Subcutaneous abdominal adipose tissue (tissue), 5 donors: ENCODE data around the gene ZNF80.
"Not testable (repeated sequence)": the region's sequence is repeated elsewhere in the genome, so short reads cannot be mapped to it uniquely, and the experiment has no call there.

Source experiments
- H3K27ac ChIP-seq: one replicate; pipeline ENCODE4 v1.7.0; 2013; ENCODE audit warnings: low read depth, mild to moderate bottlenecking, inconsistent platforms, low read length, moderate library complexity
- H3K27me3 ChIP-seq, 5 donors: one replicate each; pipeline ENCODE4 v1.7.0; 2013; ENCODE audit warnings: low read length in 5 of 5, inconsistent platforms in 1 of 5; ENCODE audit not compliant: control insufficient read depth in 5 of 5, insufficient read depth in 4 of 5
- H3K36me3 ChIP-seq, 5 donors: one replicate each; pipeline ENCODE4 v1.7.0; 2013; ENCODE audit warnings: low read length in 5 of 5; ENCODE audit not compliant: control insufficient read depth in 5 of 5, insufficient read depth in 5 of 5
- H3K4me1 ChIP-seq, 5 donors: one replicate each; pipeline ENCODE4 v1.7.0; 2013; ENCODE audit warnings: low read length in 5 of 5, mild to moderate bottlenecking in 3 of 5, moderate library complexity in 1 of 5; ENCODE audit not compliant: control insufficient read depth in 5 of 5, insufficient read depth in 5 of 5
- H3K4me3 ChIP-seq, 5 donors: one replicate each; pipeline ENCODE4 v1.7.0; 2013; ENCODE audit warnings: low read length in 5 of 5, low read depth in 1 of 5
- H3K9ac ChIP-seq, 5 donors: one replicate each; pipeline ENCODE4 v1.7.0; 2013; ENCODE audit warnings: low read length in 5 of 5, mild to moderate bottlenecking in 4 of 5, moderate library complexity in 3 of 5
- H3K9me3 ChIP-seq, 5 donors: one replicate each; pipeline ENCODE4 v1.7.0; 2013; ENCODE audit warnings: low read length in 5 of 5; ENCODE audit not compliant: control insufficient read depth in 5 of 5
- donor health status: healthy.
- donor health status: healthy.
- donor health status: healthy.
- donor health status: healthy.
- donor health status: healthy.

ZNF80 gene

DNA sequence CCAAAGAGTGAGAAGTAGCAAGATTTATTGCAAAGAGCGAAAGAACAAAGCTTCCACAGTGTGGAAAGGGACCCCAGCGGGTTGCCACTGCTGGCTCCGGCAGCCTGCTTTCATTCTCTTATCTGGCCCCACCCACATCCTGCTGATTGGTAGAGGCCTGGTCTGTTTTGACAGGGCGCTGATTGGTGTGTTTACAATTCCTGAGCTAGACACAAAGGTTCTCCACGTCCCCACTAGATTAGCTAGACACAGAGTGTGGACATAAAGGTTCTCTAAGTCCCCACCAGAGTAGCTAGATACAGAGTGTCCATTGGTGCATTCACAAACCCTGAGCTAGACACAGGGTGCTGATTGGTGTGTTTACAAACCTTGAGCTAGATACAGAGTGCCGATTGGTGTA, at the start of gene ZNF80:
Gene ZNF80, minus strand, starts transcription at position 101 of the 400 bp plus-strand sequence. CDS start 504 bp downstream, outside the sequence.
- H3K9me3 ChIP-seq, H3K4me1 ChIP-seq, H3K36me3 ChIP-seq, H3K4me3 ChIP-seq, H3K27ac ChIP-seq, H3K27me3 ChIP-seq: not testable (repeated sequence)
- peak within 1 kb of the TSS in 1 of 5 donors; percentile 28 for H3K9ac ChIP-seq

DNA sequence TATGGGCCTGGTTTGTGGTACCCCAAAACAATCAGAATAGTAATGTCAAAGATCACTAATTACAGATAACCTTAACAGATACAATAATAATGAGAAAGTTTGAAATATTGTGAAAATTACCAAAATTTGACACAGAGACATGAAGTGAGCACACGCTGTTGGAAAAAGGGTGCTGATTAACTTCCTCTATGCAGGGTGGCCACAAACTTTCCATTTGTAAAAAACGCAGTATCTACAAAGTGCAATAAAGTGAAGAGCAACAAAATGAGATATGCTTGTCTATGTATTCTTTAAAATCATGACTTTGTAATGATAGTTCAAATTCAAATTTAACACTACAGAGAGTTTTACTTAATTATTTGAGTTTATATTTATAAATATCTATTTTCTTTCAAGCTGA, 48.9 kb upstream of the ZNF80 start:
- Histone ChIP-seq H3K27me3 (peaks cover 0 to 3% (median 0%) of the 10 kb centered on the region in 5 donors), H3K4me1 (peaks cover 0 to 2% (median 0%) of the 10 kb centered on the region in 5 donors), H3K9me3 (no peaks in the 10 kb centered on the region), H3K4me3 (no peak overlapping the region), H3K27ac (no peak overlapping the region), H3K9ac (no peak overlapping the region), H3K36me3 (no peaks in the 10 kb centered on the region)

DNA sequence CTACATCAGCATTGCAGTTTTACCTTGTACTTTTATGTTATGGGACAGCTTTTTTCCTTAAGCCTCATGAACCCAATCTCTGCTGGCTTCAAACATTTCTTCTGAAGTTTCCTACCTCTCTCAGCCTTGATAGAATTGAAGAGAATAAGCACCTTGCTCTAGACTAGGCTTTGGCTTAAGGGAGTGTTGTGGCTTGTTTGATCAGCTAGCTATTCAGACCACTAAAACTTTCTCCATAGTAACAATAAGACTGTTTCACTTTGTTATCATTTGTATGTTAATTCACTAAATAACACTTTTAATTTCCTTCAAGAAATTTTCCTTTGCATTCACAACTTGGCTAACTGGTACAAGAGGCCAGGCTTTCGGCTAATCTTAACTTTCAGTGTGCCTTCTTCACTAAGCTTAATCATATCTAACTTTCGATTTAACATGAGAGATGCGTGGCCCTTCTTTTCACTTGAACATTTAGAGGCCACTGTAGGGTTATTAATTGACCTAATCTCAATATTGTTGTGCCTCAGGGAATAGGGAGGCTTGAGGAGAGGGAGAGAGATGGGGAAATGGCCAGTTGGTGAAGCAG, 48.4 kb upstream of the ZNF80 start:
- Histone ChIP-seq H3K9ac (no peak overlapping the region), H3K4me3 (no peak overlapping the region), H3K36me3 (no peaks in the 10 kb centered on the region), H3K27me3 (no peaks in the 10 kb centered on the region), H3K9me3 (no peaks in the 10 kb centered on the region), H3K27ac (no peak overlapping the region), H3K4me1 (no peaks in the 10 kb centered on the region)

DNA sequence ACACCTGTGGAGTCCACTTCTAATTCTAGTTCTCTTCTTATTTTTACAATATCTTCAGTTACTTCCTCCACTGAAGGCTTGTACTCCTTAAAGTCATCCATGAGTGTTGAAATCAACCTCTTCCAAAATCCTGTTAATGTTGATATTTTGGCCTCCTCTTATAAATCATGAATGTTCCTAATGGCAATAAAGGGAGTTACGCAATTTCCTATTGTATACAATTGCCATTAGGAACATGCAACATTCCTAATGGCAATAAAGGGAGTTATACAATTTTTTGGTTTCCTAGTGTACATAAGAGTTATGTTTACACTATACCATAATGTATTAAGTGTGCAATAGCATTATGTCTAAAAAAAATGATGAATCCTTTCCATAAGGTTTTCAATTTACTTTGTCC, 47.3 kb upstream of the ZNF80 start:
- Histone ChIP-seq H3K27ac (no peak overlapping the region), H3K4me1 (no peaks in the 10 kb centered on the region), H3K9ac (no peak overlapping the region), H3K27me3 (no peaks in the 10 kb centered on the region), H3K36me3 (no peaks in the 10 kb centered on the region), H3K9me3 (no peaks in the 10 kb centered on the region), H3K4me3 (no peak overlapping the region)

DNA sequence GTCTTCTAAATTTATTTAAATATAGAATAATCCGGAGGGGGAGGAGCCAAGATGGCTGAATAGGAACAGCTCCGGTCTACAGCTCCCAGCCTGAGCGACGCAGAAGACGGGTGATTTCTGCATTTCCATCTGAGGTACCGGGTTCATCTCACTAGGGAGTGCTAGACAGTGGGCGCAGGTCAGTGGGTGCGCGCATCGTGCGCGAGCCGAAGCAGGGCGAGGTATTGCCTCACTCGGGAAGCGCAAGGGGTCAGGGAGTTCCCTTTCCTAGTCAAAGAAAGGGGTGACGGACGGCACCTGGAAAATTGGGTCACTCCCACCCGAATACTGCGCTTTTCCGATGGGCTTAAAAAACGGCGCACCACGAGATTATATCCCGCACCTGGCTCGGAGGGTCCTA, 39.5 kb upstream of the ZNF80 start:
- H3K4me1 ChIP-seq, H3K36me3 ChIP-seq, H3K27me3 ChIP-seq, H3K27ac ChIP-seq, H3K9me3 ChIP-seq, H3K4me3 ChIP-seq, H3K9ac ChIP-seq: not testable (repeated sequence)

DNA sequence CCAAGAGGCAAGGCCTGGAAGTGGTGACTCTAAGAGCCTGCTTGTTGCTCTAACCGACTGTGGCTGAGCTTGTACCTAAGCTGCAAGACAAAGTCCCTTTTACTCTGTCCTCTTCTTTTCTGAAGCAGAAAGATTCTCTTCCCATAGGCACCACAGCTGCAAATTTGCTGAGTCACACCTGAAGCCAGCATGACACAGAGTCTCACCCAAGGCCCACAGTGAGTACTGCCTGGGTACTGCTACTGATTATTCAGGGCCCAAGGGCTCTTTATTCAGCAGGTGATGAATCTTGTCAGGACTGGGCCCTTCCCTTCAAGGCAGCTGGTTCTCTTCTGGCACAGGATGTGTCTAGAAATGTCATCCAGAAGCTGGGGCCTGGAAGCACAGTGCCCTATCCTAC, 37.6 kb upstream of the ZNF80 start:
- no peaks in the 10 kb centered on the region for H3K4me1 ChIP-seq
- H3K9me3 ChIP-seq: peaks cover 0 to 4% (median 3%) of the 10 kb centered on the region in 5 donors
- H3K27me3 ChIP-seq: no peaks in the 10 kb centered on the region
- H3K27ac ChIP-seq: no peak overlapping the region
- H3K4me3 ChIP-seq: no peak overlapping the region
- H3K9ac ChIP-seq: no peak overlapping the region
- H3K36me3 ChIP-seq: no peaks in the 10 kb centered on the region

DNA sequence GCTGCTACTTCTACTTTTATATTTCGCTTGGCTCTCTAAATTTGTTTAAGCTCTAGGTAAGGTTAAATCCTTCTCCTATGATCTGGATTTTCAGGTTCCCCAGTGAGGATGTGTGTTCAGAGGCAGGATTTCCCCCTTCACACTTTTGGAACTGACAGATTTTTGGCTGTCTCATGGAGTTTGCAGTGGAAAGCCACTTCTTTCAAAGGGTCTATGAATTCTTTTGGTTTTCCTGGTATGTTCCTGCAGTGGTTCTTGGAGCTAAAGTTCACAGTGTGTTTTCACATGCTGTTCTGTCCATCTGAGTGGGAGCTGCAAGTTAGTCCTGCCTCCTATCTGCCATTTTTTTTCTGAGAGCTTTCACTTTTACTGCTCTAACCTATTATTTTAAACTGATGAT, 34.9 kb upstream of the ZNF80 start:
- no peak overlapping the region for H3K27ac ChIP-seq
- H3K4me1 ChIP-seq: no peaks in the 10 kb centered on the region
- no peaks in the 10 kb centered on the region for H3K36me3 ChIP-seq
- peaks cover 2 to 10% (median 4%) of the 10 kb centered on the region in 5 donors for H3K9me3 ChIP-seq
- no peak overlapping the region for H3K9ac ChIP-seq
- H3K27me3 ChIP-seq: no peaks in the 10 kb centered on the region
- no peak overlapping the region for H3K4me3 ChIP-seq

DNA sequence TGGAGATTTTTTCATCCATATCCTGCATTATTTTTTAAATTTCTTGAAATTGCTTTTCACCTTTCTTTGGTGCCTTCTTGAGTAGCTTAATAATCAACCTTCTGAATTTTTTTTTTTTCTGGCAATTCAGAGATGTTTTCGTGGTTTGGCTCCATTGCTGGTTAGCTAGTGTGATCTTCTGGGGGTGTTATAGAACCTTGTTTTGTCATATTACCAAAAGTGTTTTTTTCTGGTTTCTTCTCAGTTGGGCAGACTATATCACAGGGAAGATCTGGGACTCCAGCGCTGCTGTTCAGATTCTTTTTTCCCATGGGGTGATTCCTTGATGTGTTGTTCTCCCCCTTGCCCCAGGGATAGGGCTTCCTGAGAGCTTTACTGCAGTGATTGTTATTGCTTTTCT, 32.6 kb upstream of the ZNF80 start:
- Histone ChIP-seq H3K9me3 (peaks cover 2 to 10% (median 4%) of the 10 kb centered on the region in 5 donors), H3K4me3 (no peak overlapping the region), H3K9ac (no peak overlapping the region), H3K27ac (no peak overlapping the region), H3K4me1 (no peaks in the 10 kb centered on the region), H3K36me3 (no peaks in the 10 kb centered on the region), H3K27me3 (no peaks in the 10 kb centered on the region)

DNA sequence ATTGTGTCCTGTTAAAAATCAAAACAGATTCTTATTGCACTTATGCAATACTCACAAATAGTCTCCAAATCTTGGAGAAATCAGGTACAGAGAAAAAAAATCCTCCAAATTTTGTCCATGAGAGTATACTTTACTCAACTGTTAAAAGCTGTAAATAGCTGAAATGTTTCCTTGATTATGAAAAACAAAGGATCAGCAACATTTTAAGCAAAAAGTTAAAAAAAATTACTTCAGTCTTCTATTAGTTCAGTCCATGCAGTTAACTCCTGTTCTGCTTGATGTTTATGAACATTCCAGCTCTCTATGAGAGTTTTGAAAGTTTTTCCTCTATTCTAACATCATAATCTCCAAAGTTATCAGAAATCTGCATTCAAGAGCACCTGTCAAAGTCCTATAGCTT, 22.8 kb upstream of the ZNF80 start:
- Histone ChIP-seq H3K27me3 (no peaks in the 10 kb centered on the region), H3K9ac (no peak overlapping the region), H3K9me3 (peaks cover 0 to 5% (median 3%) of the 10 kb centered on the region in 5 donors), H3K36me3 (no peaks in the 10 kb centered on the region), H3K4me3 (no peak overlapping the region), H3K27ac (no peak overlapping the region), H3K4me1 (no peaks in the 10 kb centered on the region)

DNA sequence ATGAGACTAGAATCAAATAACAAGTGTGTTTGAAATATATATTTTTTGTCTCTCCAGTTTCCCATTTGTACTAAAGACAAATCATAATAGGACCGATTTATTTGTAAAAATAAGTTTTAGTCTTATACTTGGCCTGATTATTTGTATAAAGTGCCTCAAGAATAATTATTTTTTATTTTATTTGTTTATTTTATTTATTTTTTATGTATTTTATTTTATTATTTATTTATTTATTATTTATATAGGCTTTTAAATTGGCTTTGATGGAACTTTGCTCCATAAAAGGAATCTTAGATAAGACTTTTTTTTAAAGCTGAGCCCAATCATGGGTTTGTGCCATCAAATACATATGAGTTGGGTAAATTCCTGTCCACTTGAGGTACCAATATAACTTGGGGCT, 22.2 kb upstream of the ZNF80 start:
- peaks cover 0 to 5% (median 3%) of the 10 kb centered on the region in 5 donors for H3K9me3 ChIP-seq
- no peaks in the 10 kb centered on the region for H3K36me3 ChIP-seq
- no peak overlapping the region for H3K9ac ChIP-seq
- H3K4me1 ChIP-seq: no peaks in the 10 kb centered on the region
- no peaks in the 10 kb centered on the region for H3K27me3 ChIP-seq
- no peak overlapping the region for H3K4me3 ChIP-seq
- H3K27ac ChIP-seq: no peak overlapping the region

DNA sequence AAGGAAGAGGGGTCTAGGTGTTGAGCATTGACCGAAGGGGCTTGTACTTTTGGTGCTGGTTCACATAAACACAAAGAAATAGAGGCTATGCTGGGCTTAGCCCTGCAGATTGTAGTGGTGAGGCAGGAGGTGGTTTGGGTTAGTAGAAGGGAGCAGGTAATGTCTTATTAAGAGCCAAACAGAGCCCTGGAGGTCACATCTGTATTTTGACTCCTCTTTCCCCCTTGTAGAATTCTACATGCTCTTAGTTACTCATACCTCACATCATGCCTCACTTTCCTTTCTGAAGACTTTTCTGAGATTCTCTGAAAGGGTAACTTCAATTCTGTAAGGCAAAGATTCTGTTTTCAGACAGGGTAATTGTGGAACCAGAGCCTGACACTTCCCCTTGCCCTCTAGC, 16.1 kb upstream of the ZNF80 start:
- Histone ChIP-seq H3K9ac (no peak overlapping the region), H3K27ac (no peak overlapping the region), H3K9me3 (peaks cover 0 to 5% (median 2%) of the 10 kb centered on the region in 5 donors), H3K4me3 (no peak overlapping the region), H3K36me3 (no peaks in the 10 kb centered on the region), H3K4me1 (no peaks in the 10 kb centered on the region), H3K27me3 (no peaks in the 10 kb centered on the region)
